Ishikawa (cell line): ENCODE measurements around the gene ACKR2.

Source experiments
- CEBPB ChIP-seq: IDR thresholded peaks from 2 replicates; pipeline ENCODE4 v1.6.1; 2012
- CREB1 ChIP-seq: IDR thresholded peaks from 2 replicates; pipeline ENCODE4 v1.6.1; 2012; ENCODE audit warnings: low read depth
- EGR1 ChIP-seq: IDR thresholded peaks from 2 replicates; pipeline ENCODE4 v1.6.1; 2012
- EP300 ChIP-seq: IDR thresholded peaks from 2 replicates; pipeline ENCODE4 v1.6.1; 2012; ENCODE audit warnings: borderline replicate concordance
- FOXM1 ChIP-seq: IDR thresholded peaks from 2 replicates; pipeline ENCODE4 v1.6.1; 2012; ENCODE audit warnings: low read depth, borderline replicate concordance
- NFIC ChIP-seq: IDR thresholded peaks from 2 replicates; pipeline ENCODE4 v1.6.1; 2012
- RAD21 ChIP-seq: IDR thresholded peaks from 2 replicates; pipeline ENCODE4 v1.6.1; 2012; ENCODE audit warnings: low read depth
- TAF1 ChIP-seq: IDR thresholded peaks from 2 replicates; pipeline ENCODE4 v1.6.1; 2012; ENCODE audit warnings: low read depth, mild to moderate bottlenecking
- TCF12 ChIP-seq: IDR thresholded peaks from 2 replicates; pipeline ENCODE4 v1.6.1; 2012; ENCODE audit warnings: low read depth
- TEAD4 ChIP-seq: IDR thresholded peaks from 2 replicates; pipeline ENCODE4 v1.6.1; 2012
- YY1 ChIP-seq: IDR thresholded peaks from 2 replicates; pipeline ENCODE4 v1.6.1; 2012; ENCODE audit warnings: low read depth
- ZBTB7A ChIP-seq: IDR thresholded peaks from 2 replicates; pipeline ENCODE4 v1.6.1; 2012; ENCODE audit warnings: low read depth
- TF ChIP-seq, protein P1 (sequence below): IDR thresholded peaks from 2 replicates; pipeline ENCODE4 v1.6.1; 2012; ENCODE audit warnings: low read depth, mild to moderate bottlenecking
- TF ChIP-seq, protein P2 (sequence below): IDR thresholded peaks from 2 replicates; pipeline ENCODE4 v1.6.1; 2012
- TF ChIP-seq, protein P3 (sequence below): IDR thresholded peaks from 2 replicates; pipeline ENCODE4 v1.6.1; 2012

Gene ACKR2

DNA sequence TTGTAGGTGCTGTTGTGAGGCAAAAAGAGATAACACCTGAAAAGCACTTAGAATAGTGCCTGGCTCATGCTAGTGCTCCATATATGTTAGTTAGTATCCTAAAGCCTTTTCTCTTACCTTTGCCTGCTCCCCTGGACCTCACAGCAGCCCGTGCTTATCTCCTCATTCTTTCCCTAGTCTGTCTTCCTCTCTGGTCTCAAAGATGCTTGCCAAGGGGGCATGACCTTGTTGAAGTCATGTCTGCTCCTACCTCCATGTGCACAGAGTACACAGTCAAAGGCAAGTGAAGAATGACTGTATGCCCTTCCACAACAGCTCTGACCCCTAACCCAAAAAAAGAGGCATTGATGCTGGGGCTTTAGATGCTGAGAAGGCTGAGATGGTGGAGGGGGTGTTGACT, 67.2 kb downstream of the ACKR2 start:
- TF ChIP-seq TAF1 (no peak), EP300 (no peak), CREB1 (no peak), EGR1 (no peak), TCF12 (no peak), YY1 (no peak), CEBPB (no peak), ZBTB7A (no peak), FOXM1 (no peak), RAD21 (no peak), NFIC (no peak), TEAD4 (no peak)
- TF ChIP-seq, protein P1, sequence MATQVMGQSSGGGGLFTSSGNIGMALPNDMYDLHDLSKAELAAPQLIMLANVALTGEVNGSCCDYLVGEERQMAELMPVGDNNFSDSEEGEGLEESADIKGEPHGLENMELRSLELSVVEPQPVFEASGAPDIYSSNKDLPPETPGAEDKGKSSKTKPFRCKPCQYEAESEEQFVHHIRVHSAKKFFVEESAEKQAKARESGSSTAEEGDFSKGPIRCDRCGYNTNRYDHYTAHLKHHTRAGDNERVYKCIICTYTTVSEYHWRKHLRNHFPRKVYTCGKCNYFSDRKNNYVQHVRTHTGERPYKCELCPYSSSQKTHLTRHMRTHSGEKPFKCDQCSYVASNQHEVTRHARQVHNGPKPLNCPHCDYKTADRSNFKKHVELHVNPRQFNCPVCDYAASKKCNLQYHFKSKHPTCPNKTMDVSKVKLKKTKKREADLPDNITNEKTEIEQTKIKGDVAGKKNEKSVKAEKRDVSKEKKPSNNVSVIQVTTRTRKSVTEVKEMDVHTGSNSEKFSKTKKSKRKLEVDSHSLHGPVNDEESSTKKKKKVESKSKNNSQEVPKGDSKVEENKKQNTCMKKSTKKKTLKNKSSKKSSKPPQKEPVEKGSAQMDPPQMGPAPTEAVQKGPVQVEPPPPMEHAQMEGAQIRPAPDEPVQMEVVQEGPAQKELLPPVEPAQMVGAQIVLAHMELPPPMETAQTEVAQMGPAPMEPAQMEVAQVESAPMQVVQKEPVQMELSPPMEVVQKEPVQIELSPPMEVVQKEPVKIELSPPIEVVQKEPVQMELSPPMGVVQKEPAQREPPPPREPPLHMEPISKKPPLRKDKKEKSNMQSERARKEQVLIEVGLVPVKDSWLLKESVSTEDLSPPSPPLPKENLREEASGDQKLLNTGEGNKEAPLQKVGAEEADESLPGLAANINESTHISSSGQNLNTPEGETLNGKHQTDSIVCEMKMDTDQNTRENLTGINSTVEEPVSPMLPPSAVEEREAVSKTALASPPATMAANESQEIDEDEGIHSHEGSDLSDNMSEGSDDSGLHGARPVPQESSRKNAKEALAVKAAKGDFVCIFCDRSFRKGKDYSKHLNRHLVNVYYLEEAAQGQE = no peak
- TF ChIP-seq, protein P2, sequence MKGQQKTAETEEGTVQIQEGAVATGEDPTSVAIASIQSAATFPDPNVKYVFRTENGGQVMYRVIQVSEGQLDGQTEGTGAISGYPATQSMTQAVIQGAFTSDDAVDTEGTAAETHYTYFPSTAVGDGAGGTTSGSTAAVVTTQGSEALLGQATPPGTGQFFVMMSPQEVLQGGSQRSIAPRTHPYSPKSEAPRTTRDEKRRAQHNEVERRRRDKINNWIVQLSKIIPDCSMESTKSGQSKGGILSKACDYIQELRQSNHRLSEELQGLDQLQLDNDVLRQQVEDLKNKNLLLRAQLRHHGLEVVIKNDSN = no peak
- TF ChIP-seq, protein P3, sequence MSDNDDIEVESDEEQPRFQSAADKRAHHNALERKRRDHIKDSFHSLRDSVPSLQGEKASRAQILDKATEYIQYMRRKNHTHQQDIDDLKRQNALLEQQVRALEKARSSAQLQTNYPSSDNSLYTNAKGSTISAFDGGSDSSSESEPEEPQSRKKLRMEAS = no peak

DNA sequence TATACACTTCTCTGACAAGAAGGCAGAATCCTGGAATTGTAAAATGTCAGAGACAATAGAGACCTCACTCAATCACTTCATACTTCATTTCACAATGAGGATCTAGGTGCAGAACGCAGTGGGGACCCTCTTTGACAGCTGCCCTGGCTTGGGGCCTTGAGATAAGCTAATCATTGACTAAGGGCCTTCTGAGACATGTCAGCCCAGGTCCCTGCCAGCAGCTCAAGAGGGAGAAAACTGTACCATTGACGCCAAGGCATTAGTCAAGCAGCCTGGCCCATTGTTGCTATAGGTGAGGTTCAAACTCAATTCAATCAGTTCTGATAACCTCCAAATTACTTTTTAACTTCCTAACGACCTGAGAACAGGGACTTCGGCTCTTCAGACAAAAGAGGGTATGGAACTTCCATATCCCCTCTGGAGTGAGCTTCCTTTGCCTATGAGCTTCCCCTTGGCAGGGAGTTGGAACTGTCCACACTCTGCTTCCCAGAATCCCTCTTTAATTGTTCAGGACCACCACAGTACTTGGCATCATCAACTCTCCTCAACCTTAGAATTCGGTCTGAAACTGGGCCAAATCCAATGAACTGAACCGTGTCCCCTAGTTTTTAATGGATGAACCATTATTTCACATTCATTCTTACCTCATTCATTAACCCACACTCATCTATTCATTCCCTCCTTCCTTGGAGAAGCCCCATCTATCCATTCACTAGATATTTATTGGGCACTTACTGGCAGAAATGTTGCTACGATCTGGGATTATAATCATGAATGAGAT, 67.9 kb downstream of the ACKR2 start:
- TF ChIP-seq NFIC (no peak), TAF1 (no peak), EP300 (no peak), FOXM1 (no peak)
- TF ChIP-seq, protein P2 = no peak

DNA sequence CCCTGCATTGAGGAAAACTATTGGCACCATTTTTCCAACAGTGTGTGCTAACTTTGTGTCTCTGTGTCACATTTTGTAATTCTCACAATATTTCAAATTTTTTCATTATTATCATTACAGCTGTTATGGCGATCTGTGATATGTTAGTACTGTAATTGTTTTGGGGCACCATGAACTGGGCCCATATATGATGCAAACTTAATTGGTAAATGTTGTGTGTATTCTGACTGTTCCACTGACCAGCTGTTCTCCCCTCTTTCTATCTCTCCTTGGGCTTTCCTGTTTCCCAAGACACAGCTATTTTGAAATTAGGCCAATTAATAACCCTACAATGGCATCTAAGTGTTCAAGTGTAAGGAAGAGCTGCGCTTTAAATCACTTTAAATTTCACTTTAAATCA, 68.6 kb downstream of the ACKR2 start:
- no peak for TF ChIP-seq TAF1
- no peak for TF ChIP-seq FOXM1
- no peak for TF ChIP-seq CREB1
- no peak for TF ChIP-seq CEBPB
- no peak for TF ChIP-seq YY1
- no peak for TF ChIP-seq ZBTB7A
- no peak for TF ChIP-seq TEAD4
- no peak for TF ChIP-seq EGR1
- no peak for TF ChIP-seq NFIC
- TF ChIP-seq, protein P2 = no peak
- TF ChIP-seq, protein P3 = no peak
- TF ChIP-seq, protein P1 = no peak
- no peak for TF ChIP-seq TCF12

DNA sequence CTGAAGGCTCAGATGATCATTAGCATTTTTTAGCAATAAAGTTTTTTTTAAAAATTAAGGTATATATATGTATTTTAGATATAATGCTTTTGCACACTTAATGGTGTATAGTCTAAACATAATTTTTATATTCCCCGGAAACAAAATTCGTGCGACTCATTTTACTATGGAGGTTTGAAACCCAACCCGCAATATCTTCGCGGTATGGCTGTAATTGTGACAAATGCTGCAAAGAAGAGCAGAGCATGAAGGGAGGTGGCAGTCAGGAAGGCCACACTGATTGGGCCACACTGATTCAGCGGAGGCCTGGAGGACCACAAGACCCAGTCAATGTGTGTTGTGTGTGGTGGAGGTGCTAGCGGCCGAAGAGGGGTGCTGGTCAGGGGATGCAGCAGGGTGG, 70.9 kb downstream of the ACKR2 start:
- no peak for TF ChIP-seq ZBTB7A
- no peak for TF ChIP-seq EGR1
- TF ChIP-seq TCF12 = no peak
- TF ChIP-seq NFIC = no peak
- TF ChIP-seq EP300 = no peak
- TF ChIP-seq, protein P1 = no peak
- no peak for TF ChIP-seq CEBPB
- no peak for TF ChIP-seq TEAD4
- TF ChIP-seq, protein P2 = no peak
- no peak for TF ChIP-seq FOXM1
